Spleen (tissue), 7 donors: ENCODE data around the gene AKAP7.

Source experiments
- POLR2AphosphoS5 ChIP-seq, 3 donors: sonication (generic); formaldehyde crosslinking; IDR thresholded peaks; one replicate each; pipeline ENCODE4 v1.5.1; 2017; ENCODE audit warnings: antibody characterized with exemption in 3 of 3
- TF ChIP-seq, protein P1 (sequence below), 11 experiments: fragments of 200-600 bp in 7 of 11; fragments of 450-650 bp in 4 of 11; sonication (generic) in 4 of 11; IDR thresholded peaks in 8 of 11; conservative IDR thresholded peaks in 3 of 11; 1 replicate in 7 of 11; 2 replicates in 4 of 11; pipeline versions ENCODE4 v1.4.0 to v1.8.0; 2016 to 2021; ENCODE audit warnings: antibody characterized with exemption in 11 of 11, inconsistent platforms in 4 of 11, mild to moderate bottlenecking in 1 of 11
- donor health status: DM: no; HTN: no; CAD: no; lungs with moderate emphysema.
- donor health status: DM: no; HTN: no; CAD: no.
- donor health status: DM: no; HTN: no; CAD: no.

DNA sequence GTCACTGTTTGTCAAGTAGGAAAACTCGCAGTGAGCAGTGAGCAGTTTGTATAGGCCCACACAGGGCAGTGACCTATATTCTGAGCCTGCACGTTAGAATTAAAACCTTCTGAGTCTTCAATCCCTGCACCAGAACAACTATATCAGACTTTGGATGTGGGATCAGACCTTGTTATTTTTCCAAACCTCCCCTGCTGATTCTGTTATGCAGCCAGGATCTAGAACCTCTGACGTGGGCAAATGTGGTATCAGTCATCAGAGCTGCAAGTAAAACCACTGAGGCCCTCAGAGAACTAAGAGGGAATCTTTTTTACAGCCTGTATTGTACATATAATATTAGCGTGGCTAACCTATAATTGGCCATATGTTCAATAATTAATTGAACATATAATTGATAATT is 32.0 kb upstream of the AKAP7 start:
- TF ChIP-seq, protein P1, sequence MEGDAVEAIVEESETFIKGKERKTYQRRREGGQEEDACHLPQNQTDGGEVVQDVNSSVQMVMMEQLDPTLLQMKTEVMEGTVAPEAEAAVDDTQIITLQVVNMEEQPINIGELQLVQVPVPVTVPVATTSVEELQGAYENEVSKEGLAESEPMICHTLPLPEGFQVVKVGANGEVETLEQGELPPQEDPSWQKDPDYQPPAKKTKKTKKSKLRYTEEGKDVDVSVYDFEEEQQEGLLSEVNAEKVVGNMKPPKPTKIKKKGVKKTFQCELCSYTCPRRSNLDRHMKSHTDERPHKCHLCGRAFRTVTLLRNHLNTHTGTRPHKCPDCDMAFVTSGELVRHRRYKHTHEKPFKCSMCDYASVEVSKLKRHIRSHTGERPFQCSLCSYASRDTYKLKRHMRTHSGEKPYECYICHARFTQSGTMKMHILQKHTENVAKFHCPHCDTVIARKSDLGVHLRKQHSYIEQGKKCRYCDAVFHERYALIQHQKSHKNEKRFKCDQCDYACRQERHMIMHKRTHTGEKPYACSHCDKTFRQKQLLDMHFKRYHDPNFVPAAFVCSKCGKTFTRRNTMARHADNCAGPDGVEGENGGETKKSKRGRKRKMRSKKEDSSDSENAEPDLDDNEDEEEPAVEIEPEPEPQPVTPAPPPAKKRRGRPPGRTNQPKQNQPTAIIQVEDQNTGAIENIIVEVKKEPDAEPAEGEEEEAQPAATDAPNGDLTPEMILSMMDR (IDR thresholded peaks at IDR 0.05 in 8 of 11, conservative IDR thresholded peaks at IDR 0.05 in 3 of 11): no peak
- TF ChIP-seq POLR2AphosphoS5 (IDR thresholded peaks at IDR 0.05): no peak
